WTC11 (cell line): Measurements from ENCODE around the gene RPL35. TPM values are rescaled to one million over a fixed set of nuclear protein-coding genes. Genes with fewer than 3 reads are reported as not detected.

Experiments
- ATAC-seq: fragments of 200-7000 bp; cut with Tn5 transposase; 2 replicates; pipeline ENCODE4 v1.10.0; 2021; ENCODE audit warnings: mild to moderate bottlenecking, moderate library complexity
- CTCF ChIA-PET: fragments of 300-600 bp; sonication (Branson Sonifier 250); formaldehyde crosslinking; loops from one replicate; lab custom pipeline; 2021; ENCODE audit warnings: antibody characterized with exemption; lab: Charles Lee
- POLR2A ChIA-PET: fragments of 350-600 bp; sonication (Branson Sonifier 250); formaldehyde crosslinking; loops from one replicate; lab custom pipeline; 2021; ENCODE audit warnings: antibody characterized with exemption; lab: Charles Lee
- DNase-seq: peaks from one replicate; pipeline ENCODE4 v3.0.0; 2021; ENCODE audit warnings: low spot score
- H3K27ac Mint-ChIP-seq: 2 replicates; pipeline ENCODE4 v1.8.0; 2021; ENCODE audit warnings: mixed read lengths
- H3K27me3 Mint-ChIP-seq: 2 replicates; pipeline ENCODE4 v1.8.0; 2021; ENCODE audit warnings: low read depth, mild to moderate bottlenecking, moderate library complexity, mixed read lengths
- H3K36me3 Mint-ChIP-seq: 2 replicates; pipeline ENCODE4 v1.8.0; 2021; ENCODE audit warnings: mixed read lengths
- H3K4me1 Mint-ChIP-seq: 2 replicates; pipeline ENCODE4 v1.8.0; 2022; ENCODE audit warnings: mixed read lengths
- H3K4me3 Mint-ChIP-seq: 2 replicates; pipeline ENCODE4 v1.8.0; 2021; ENCODE audit warnings: mild to moderate bottlenecking, moderate library complexity, mixed read lengths
- H3K9me3 Mint-ChIP-seq: 2 replicates; pipeline ENCODE4 v1.8.0; 2021; ENCODE audit warnings: mixed read lengths
- AR ChIP-seq: fragments of 250-450 bp; sonication (Bioruptor Pico); IDR thresholded peaks from 2 replicates; pipeline ENCODE4 v1.9.0; 2021; ENCODE audit warnings: mild to moderate bottlenecking
- ATF1 ChIP-seq: sonication (generic); formaldehyde crosslinking; IDR thresholded peaks from 2 replicates; pipeline ENCODE4 v1.8.1; 2023; ENCODE audit warnings: mild to moderate bottlenecking, moderate library complexity, missing genetic modification reagents
- CREM ChIP-seq: sonication (generic); formaldehyde crosslinking; IDR thresholded peaks from 2 replicates; pipeline ENCODE4 v1.8.1; 2022; ENCODE audit warnings: mild to moderate bottlenecking, missing genetic modification reagents, moderate library complexity
- CTCF ChIP-seq: fragments of 200-600 bp; IDR thresholded peaks from 2 replicates; pipeline ENCODE4 v1.8.0; 2022; ENCODE audit warnings: antibody characterized with exemption
- E2F4 ChIP-seq: sonication (generic); formaldehyde crosslinking; IDR thresholded peaks from 2 replicates; pipeline ENCODE4 v1.8.1; 2022; ENCODE audit warnings: low read depth, mild to moderate bottlenecking, moderate library complexity, missing genetic modification reagents, borderline replicate concordance
- EMX1 ChIP-seq: fragments of 250-450 bp; sonication (Bioruptor Pico); IDR thresholded peaks from 2 replicates; pipeline ENCODE4 v1.8.0; 2021; ENCODE audit warnings: mild to moderate bottlenecking
- ERG ChIP-seq: fragments of 250-450 bp; sonication (Bioruptor Pico); IDR thresholded peaks from 2 replicates; pipeline ENCODE4 v1.8.0; 2021; ENCODE audit warnings: mild to moderate bottlenecking
- FOXK1 ChIP-seq: sonication (generic); formaldehyde crosslinking; IDR thresholded peaks from 2 replicates; pipeline ENCODE4 v1.8.0; 2022; ENCODE audit warnings: mild to moderate bottlenecking, moderate library complexity, missing genetic modification reagents
- GTF2I ChIP-seq: fragments of 250-450 bp; sonication (Bioruptor Pico); conservative IDR thresholded peaks from 2 replicates; pipeline ENCODE4 v1.4.0; 2021; ENCODE audit warnings: mild to moderate bottlenecking
- IRF2 ChIP-seq: sonication (generic); formaldehyde crosslinking; IDR thresholded peaks from 2 replicates; pipeline ENCODE4 v1.8.0; 2022; ENCODE audit warnings: low read depth, missing genetic modification reagents, borderline replicate concordance
- JAZF1 ChIP-seq: fragments of 250-450 bp; sonication (Bioruptor Pico); IDR thresholded peaks from 2 replicates; pipeline ENCODE4 v1.9.0; 2021; ENCODE audit warnings: moderate library complexity, mild to moderate bottlenecking, inconsistent platforms
- MAX ChIP-seq: sonication (generic); formaldehyde crosslinking; IDR thresholded peaks from 2 replicates; pipeline ENCODE4 v1.8.0; 2022; ENCODE audit warnings: mild to moderate bottlenecking, missing genetic modification reagents
- NFATC4 ChIP-seq: fragments of 250-450 bp; sonication (Bioruptor Pico); IDR thresholded peaks from 2 replicates; pipeline ENCODE4 v1.9.0; 2021; ENCODE audit warnings: mild to moderate bottlenecking
- NR3C1 ChIP-seq: sonication (generic); formaldehyde crosslinking; conservative IDR thresholded peaks from 2 replicates; pipeline ENCODE4 v1.8.1; 2023; ENCODE audit warnings: low read depth, mild to moderate bottlenecking, missing genetic modification reagents
- OVOL2 ChIP-seq: fragments of 250-450 bp; sonication (Bioruptor Pico); IDR thresholded peaks from 2 replicates; pipeline ENCODE4 v1.9.0; 2021; ENCODE audit warnings: mild to moderate bottlenecking, borderline replicate concordance
- RELA ChIP-seq: sonication (generic); formaldehyde crosslinking; IDR thresholded peaks from 2 replicates; pipeline ENCODE4 v1.8.1; 2022; ENCODE audit warnings: missing genetic modification reagents, mild to moderate bottlenecking, borderline replicate concordance
- RORB ChIP-seq: fragments of 250-450 bp; sonication (Bioruptor Pico); IDR thresholded peaks from 2 replicates; pipeline ENCODE4 v1.9.0; 2021; ENCODE audit warnings: mild to moderate bottlenecking
- SOX15 ChIP-seq: fragments of 250-450 bp; sonication (Bioruptor Pico); IDR thresholded peaks from 2 replicates; pipeline ENCODE4 v1.9.0; 2021; ENCODE audit warnings: mild to moderate bottlenecking
- SP1 ChIP-seq: sonication (generic); formaldehyde crosslinking; conservative IDR thresholded peaks from 2 replicates; pipeline ENCODE4 v1.8.1; 2022; ENCODE audit warnings: missing genetic modification reagents
- ZBTB43 ChIP-seq: sonication (generic); formaldehyde crosslinking; IDR thresholded peaks from 2 replicates; pipeline ENCODE4 v1.8.1; 2023; ENCODE audit warnings: mild to moderate bottlenecking, missing genetic modification reagents
- ZMAT4 ChIP-seq: fragments of 250-450 bp; sonication (Bioruptor Pico); IDR thresholded peaks from 2 replicates; pipeline ENCODE4 v1.9.0; 2021; ENCODE audit warnings: mild to moderate bottlenecking
- ZNF121 ChIP-seq: sonication (generic); formaldehyde crosslinking; IDR thresholded peaks from 2 replicates; pipeline ENCODE4 v1.8.0; 2023; ENCODE audit warnings: missing genetic modification reagents
- ZNF425 ChIP-seq: fragments of 250-450 bp; sonication (Bioruptor Pico); conservative IDR thresholded peaks from 2 replicates; pipeline ENCODE4 v1.9.0; 2021; ENCODE audit warnings: mild to moderate bottlenecking
- ZNF671 ChIP-seq: fragments of 250-450 bp; sonication (Bioruptor Pico); IDR thresholded peaks from 2 replicates; pipeline ENCODE4 v1.8.0; 2021; ENCODE audit warnings: mild to moderate bottlenecking
- total RNA-seq: library from RNA; stranded (reverse); gene quantifications from 3 replicates; pipeline ENCODE4 v1.2.3, GENCODE V29; 2021

The RPL35 gene
- total RNA-seq, 1 experiment from 2014 or later, result 1,710 TPM

GRCh38 chr9:124855944-124856765, 5.6 kb downstream of the RPL35 start:
- peaks cover 21% of the 10 kb centered on the region for H3K4me1 Mint-ChIP-seq
- peaks cover 41% of the 10 kb centered on the region for H3K36me3 Mint-ChIP-seq
- DNase-seq (peak; percentile 79), ATAC-seq (peak; percentile 62)
- no peaks in the 10 kb centered on the region for H3K9me3 Mint-ChIP-seq
- no peaks in the 10 kb centered on the region for H3K27me3 Mint-ChIP-seq
- POLR2A ChIA-PET, result interaction anchor here (0.6 to 1.9 kb wide), 11 partner anchors 16 to 113 kb away, joined by 3 to 14 read pairs (median 3); partner anchors contain the start of gene NR6A1
- no peak overlapping the region for H3K4me3 Mint-ChIP-seq
- CTCF ChIA-PET, result interaction anchor here (0.5 to 12.9 kb wide), 32 partner anchors 11 to 506 kb away, joined by 3 to 935 read pairs (median 4); partner anchors contain the start of genes NR6A1, OLFML2A and SCAI
- H3K27ac Mint-ChIP-seq, result no peak overlapping the region
- no peak for TF ChIP-seq SOX15 (CRISPR knock-in tag)
- TF ChIP-seq ZMAT4, result no peak
- TF ChIP-seq ERG (CRISPR knock-in tag), result peak; percentile 75; the same call in 1 of the 2 replicates
- no peak for TF ChIP-seq OVOL2 (CRISPR knock-in tag)
- TF ChIP-seq ZNF425 (CRISPR knock-in tag), result peak; percentile 20
- TF ChIP-seq E2F4 (CRISPR knock-in tag), result no peak
- TF ChIP-seq SP1 (CRISPR knock-in tag), result peak; percentile 49
- TF ChIP-seq GTF2I (CRISPR knock-in tag), result no peak
- no peak for TF ChIP-seq NR3C1 (CRISPR knock-in tag)
- TF ChIP-seq AR (CRISPR knock-in tag), result no peak
- TF ChIP-seq CTCF, result 0 out of 2 replicates have a peak, but pooled peaks have one; percentile 18
- peak; percentile 28; the same call in 1 of the 2 replicates for TF ChIP-seq ZNF671
- TF ChIP-seq NFATC4 (CRISPR knock-in tag), result peak; percentile 6
- peak; percentile 20; the same call in 1 of the 2 replicates for TF ChIP-seq CREM
- TF ChIP-seq ATF1 (CRISPR knock-in tag), result peak; percentile 38; the same call in 1 of the 2 replicates
- TF ChIP-seq JAZF1, result no peak
- TF ChIP-seq ZNF121 (CRISPR knock-in tag), result no peak
- TF ChIP-seq FOXK1 (CRISPR knock-in tag), result no peak
- TF ChIP-seq IRF2 (CRISPR knock-in tag), result no peak
- peak; percentile 65 for TF ChIP-seq MAX (CRISPR knock-in tag)
- no peak; the same call in 1 of the 2 replicates for TF ChIP-seq EMX1 (CRISPR knock-in tag)
- TF ChIP-seq RELA (CRISPR knock-in tag), result peak; percentile 56; the same call in 1 of the 2 replicates
- TF ChIP-seq RORB (CRISPR knock-in tag), result no peak
- TF ChIP-seq ZBTB43, result 0 out of 2 replicates have a peak, but pooled peaks have one; percentile 45
